ENCODE results near the gene GPX4. TPM values are rescaled to one million over a fixed set of nuclear protein-coding genes. Genes with fewer than 3 reads are reported as not detected.
A peak's percentile ranks its signal among the peaks of the same experiment; 100 is the strongest.

GPX4 gene
- total and polyA plus RNA-seq, 2 of the 13 experiments (the other 11 are each of a cell fraction or from before 2014, with no cell fraction given), result 535 to 613 TPM

DNA sequence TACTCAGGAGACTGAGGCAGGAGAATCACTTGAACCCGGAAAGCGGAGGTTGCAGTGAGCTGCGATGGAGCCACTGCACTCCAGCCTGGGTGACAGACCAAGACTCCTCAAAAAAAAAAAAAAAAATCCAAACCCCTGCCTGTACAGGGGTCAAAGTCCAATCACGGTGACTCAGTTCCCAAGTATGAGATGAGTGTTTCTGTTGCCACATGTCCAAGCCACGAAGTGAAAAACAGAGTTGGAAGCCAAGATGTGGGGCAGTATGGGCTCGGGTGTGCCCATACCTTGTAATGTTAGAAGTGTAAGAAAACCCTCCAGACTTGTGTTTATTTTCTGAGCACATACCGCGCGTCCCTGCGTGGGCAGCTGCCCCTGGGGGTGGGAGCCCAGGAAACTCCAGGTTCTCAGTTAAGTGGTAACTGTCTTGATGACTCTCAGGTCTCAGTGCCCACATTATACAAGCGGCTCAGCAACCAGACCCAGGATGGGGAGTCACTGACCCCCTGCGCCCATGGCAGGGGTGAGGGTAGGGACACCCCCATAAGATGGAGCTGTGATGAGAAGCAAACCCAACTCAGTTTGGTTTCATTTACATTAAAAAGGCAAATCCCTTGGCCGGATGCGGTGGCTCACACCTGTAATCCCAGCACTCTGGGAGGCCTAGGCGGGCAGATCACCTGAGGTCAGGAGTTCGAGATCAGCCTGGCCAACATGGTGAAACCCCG, 1.2 kb upstream of the GPX4 start (continued):
- TF ChIP-seq ZGPAT (CRISPR knock-in tag; IDR thresholded peaks at IDR 0.05), result no peak; the same call in 1 of the 2 replicates
- no peak for TF ChIP-seq ZC3H4 (CRISPR knock-in tag; IDR thresholded peaks at IDR 0.05; ENCODE audit: borderline replicate concordance)
- TF ChIP-seq HMG20B (CRISPR knock-in tag; conservative IDR thresholded peaks at IDR 0.05), result no peak
- no peak for TF ChIP-seq RBM39 (IDR thresholded peaks at IDR 0.05; ENCODE audit: low read depth, low read length, poor library complexity, severe bottlenecking)
- TF ChIP-seq FOXK2 (IDR thresholded peaks at IDR 0.05), result no peak
- TF ChIP-seq RARA (CRISPR knock-in tag; IDR thresholded peaks at IDR 0.05), result 0 out of 2 replicates have a peak, but pooled peaks have one; percentile 40
- no peak for TF ChIP-seq ZNF136 (CRISPR knock-in tag; IDR thresholded peaks at IDR 0.05; ENCODE audit: low read depth)
- no peak for TF ChIP-seq TOE1 (CRISPR knock-in tag; IDR thresholded peaks at IDR 0.05)
- TF ChIP-seq THAP9 (CRISPR knock-in tag; IDR thresholded peaks at IDR 0.05; ENCODE audit: borderline replicate concordance), result peak; percentile 1; the same call in 1 of the 2 replicates
- TF ChIP-seq MYC (CRISPR knock-in tag; IDR thresholded peaks at IDR 0.05; ENCODE audit: borderline replicate concordance), result peak; percentile 18; the same call in 1 of the 2 replicates
- TF ChIP-seq ZNF263 (CRISPR knock-in tag; IDR thresholded peaks at IDR 0.05), result no peak
- no peak for TF ChIP-seq TP53 (CRISPR knock-in tag; conservative IDR thresholded peaks at IDR 0.05)
- no peak for TF ChIP-seq ZNF329 (CRISPR knock-in tag; IDR thresholded peaks at IDR 0.05; ENCODE audit: low read depth)
- peak; percentile 11; the same call in 1 of the 2 replicates for TF ChIP-seq HDAC1 (CRISPR knock-in tag; IDR thresholded peaks at IDR 0.05)
- no peak for TF ChIP-seq ELK4 (CRISPR knock-in tag; IDR thresholded peaks at IDR 0.05; ENCODE audit: borderline replicate concordance)
- no peak for TF ChIP-seq ZNF256 (CRISPR knock-in tag; conservative IDR thresholded peaks at IDR 0.05)
- TF ChIP-seq AHR (CRISPR knock-in tag; IDR thresholded peaks at IDR 0.05), result no peak
- no peak for TF ChIP-seq TFDP1 (CRISPR knock-in tag; IDR thresholded peaks at IDR 0.05; ENCODE audit: borderline replicate concordance)
- no peak for TF ChIP-seq CSRNP1 (CRISPR knock-in tag; IDR thresholded peaks at IDR 0.05)
- no peak for TF ChIP-seq KLF12 (CRISPR knock-in tag; IDR thresholded peaks at IDR 0.05; ENCODE audit: borderline replicate concordance)
- TF ChIP-seq TOPORS (CRISPR knock-in tag; IDR thresholded peaks at IDR 0.05), result no peak
- TF ChIP-seq GLI4 (CRISPR knock-in tag; IDR thresholded peaks at IDR 0.05; ENCODE audit: borderline replicate concordance), result no peak
